T-cell (primary cell): ENCODE data around the gene GLG1. TPM values are rescaled to one million over a fixed set of nuclear protein-coding genes. Genes with fewer than 3 reads are reported as not detected.
A peak's percentile ranks its signal among the peaks of the same experiment; 100 is the strongest.
"Not testable (repeated sequence)": the region's sequence is repeated elsewhere in the genome, so short reads cannot be mapped to it uniquely, and the experiment has no call there.

Experiments used
- ATAC-seq, 4 experiments: fragments of 200-7000 bp in 3 of 4; fragments of 150-1000 bp in 1 of 4; cut with Tn5 transposase; replicated peaks in 1 of 4; 1 replicate in 3 of 4; 2 replicates in 1 of 4; pipeline ENCODE4 v1.10.0; 2021; ENCODE audit warnings: moderate library complexity in 3 of 4, mild to moderate bottlenecking in 2 of 4, moderate number of reproducible peaks in 1 of 4
- CTCF ChIA-PET, 2 donors: fragments of 300-600 bp; sonication (Branson Sonifier 250); formaldehyde crosslinking; loops; one replicate each; lab custom pipeline; 2022; ENCODE audit warnings: antibody characterized with exemption in 2 of 2; lab: Charles Lee
- POLR2A ChIA-PET, 2 donors: fragments of 300-600 bp; sonication (Branson Sonifier 250); formaldehyde crosslinking; loops; one replicate each; lab custom pipeline; 2022; ENCODE audit warnings: antibody characterized with exemption in 2 of 2; lab: Charles Lee
- DNase-seq, 35 experiments: peaks; one replicate each; pipeline versions ENCODE4 v3.0.0 to v3.0.0-alpha.2; 2013 to 2023
- H3K27ac ChIP-seq: one replicate; pipeline ENCODE4 v1.5.1; 2013; ENCODE audit warnings: low read length
- H3K27me3 ChIP-seq, 2 experiments: replicated peaks in 1 of 2; 1 replicate in 1 of 2; 2 replicates in 1 of 2; pipeline versions ENCODE4 v1.6.1 to v1.7.0; 2013; ENCODE audit warnings: low read length in 1 of 2, mixed read lengths in 1 of 2; ENCODE audit not compliant: control insufficient read depth in 2 of 2, insufficient read depth in 2 of 2; ENCODE audit errors: extremely low read depth in 1 of 2
- H3K36me3 ChIP-seq, 2 donors: 1 replicate in 1 of 2; 2 replicates in 1 of 2; pipeline versions ENCODE4 v1.6.1 to v1.7.0; 2013; ENCODE audit warnings: low read length in 1 of 2; ENCODE audit not compliant: control insufficient read depth in 2 of 2, insufficient read depth in 1 of 2; ENCODE audit errors: extremely low read depth in 1 of 2
- H3K4me1 ChIP-seq, 2 experiments: 1 replicate in 1 of 2; 2 replicates in 1 of 2; pipeline versions ENCODE4 v1.6.1 to v1.7.0; 2013; ENCODE audit warnings: low read length in 2 of 2, mixed read lengths in 1 of 2; ENCODE audit not compliant: insufficient read depth in 2 of 2, control insufficient read depth in 1 of 2; ENCODE audit errors: extremely low read depth in 1 of 2
- H3K4me3 ChIP-seq, 2 donors: 1 replicate in 1 of 2; 2 replicates in 1 of 2; pipeline versions ENCODE4 v1.5.1 to v1.7.0; 2013; ENCODE audit warnings: mild to moderate bottlenecking in 2 of 2, low read length in 1 of 2, moderate library complexity in 1 of 2; ENCODE audit not compliant: control insufficient read depth in 1 of 2; ENCODE audit errors: extremely low read depth in 1 of 2
- H3K9me3 ChIP-seq: 2 replicates; pipeline ENCODE4 v1.7.0; 2013
- H3K27ac Mint-ChIP-seq, 2 donors: one replicate each; pipeline ENCODE4 v1.8.0; 2020 to 2021; ENCODE audit warnings: mild to moderate bottlenecking in 2 of 2, mixed read lengths in 2 of 2
- H3K27me3 Mint-ChIP-seq, 2 donors: one replicate each; pipeline ENCODE4 v1.8.0; 2021 to 2022; ENCODE audit warnings: mixed read lengths in 2 of 2
- H3K36me3 Mint-ChIP-seq: one replicate; pipeline ENCODE4 v1.8.0; 2021; ENCODE audit warnings: mixed read lengths
- H3K4me1 Mint-ChIP-seq, 3 donors: one replicate each; pipeline ENCODE4 v1.8.0; 2020 to 2022; ENCODE audit warnings: mixed read lengths in 3 of 3, mild to moderate bottlenecking in 1 of 3
- H3K4me3 Mint-ChIP-seq, 3 donors: one replicate each; pipeline ENCODE4 v1.8.0; 2020 to 2022; ENCODE audit warnings: mild to moderate bottlenecking in 3 of 3, mixed read lengths in 3 of 3, moderate library complexity in 3 of 3
- H3K9me3 Mint-ChIP-seq, 3 donors: one replicate each; pipeline ENCODE4 v1.8.0; 2020 to 2022; ENCODE audit warnings: mixed read lengths in 3 of 3
- WGBS: methylation state at CpG from one replicate; pipeline ENCODE4 v1.1.5; 2013; ENCODE audit warnings: missing lambda C conversion rate; ENCODE audit not compliant: insufficient coverage; 5-methylcytosine and 5-hydroxymethylcytosine counted together
- total RNA-seq, 35 experiments: library from RNA in 6 of 35; stranded (reverse) in 6 of 35; fragments of 120-200 nt in 1 of 35; gene quantifications; one replicate each; pipeline versions ENCODE4 v1.2.1 to v1.2.4 and lab custom pipeline; 2013 to 2026

Gene GLG1
- total RNA-seq, 5 donors from 2014 or later (not counting 1 experiment from before 2014, with no cell fraction given), result 159 to 216 (median 167) TPM

- H3K4me1 ChIP-seq, CTCF ChIA-PET, H3K4me3 ChIP-seq, H3K9me3 Mint-ChIP-seq, H3K27ac ChIP-seq, DNase-seq, H3K36me3 ChIP-seq, POLR2A ChIA-PET, H3K4me1 Mint-ChIP-seq, H3K27me3 Mint-ChIP-seq, H3K27ac Mint-ChIP-seq, H3K9me3 ChIP-seq, H3K4me3 Mint-ChIP-seq, ATAC-seq, H3K36me3 Mint-ChIP-seq, H3K27me3 ChIP-seq: not testable (repeated sequence)
- WGBS, result no CpG with 5 or more reads among the region's 23 CpGs
Observed at GRCh38 chr16:74407362-74407705, 199.6 kb downstream of the GLG1 start.

- H3K27me3 ChIP-seq, H3K36me3 Mint-ChIP-seq, H3K4me3 ChIP-seq, H3K4me1 Mint-ChIP-seq, H3K4me1 ChIP-seq, CTCF ChIA-PET, H3K4me3 Mint-ChIP-seq, H3K9me3 Mint-ChIP-seq, DNase-seq, H3K27ac ChIP-seq, H3K27ac Mint-ChIP-seq, H3K27me3 Mint-ChIP-seq, H3K36me3 ChIP-seq, POLR2A ChIA-PET, H3K9me3 ChIP-seq: not testable (repeated sequence)
- peak in 2 of 4 experiments; percentile 12 to 30 for ATAC-seq
- WGBS, result no CpG with 5 or more reads among the region's 71 CpGs
Observed at GRCh38 chr16:74406600-74407361, 200.1 kb downstream of the GLG1 start.

GRCh38 chr16:74404148-74404933, 202.6 kb downstream of the GLG1 start:
- H3K4me1 ChIP-seq, H3K36me3 ChIP-seq, H3K27me3 Mint-ChIP-seq, POLR2A ChIA-PET, ATAC-seq, H3K4me1 Mint-ChIP-seq, CTCF ChIA-PET, DNase-seq, H3K9me3 ChIP-seq, H3K9me3 Mint-ChIP-seq, H3K27me3 ChIP-seq, H3K4me3 Mint-ChIP-seq, H3K4me3 ChIP-seq, H3K36me3 Mint-ChIP-seq, H3K27ac Mint-ChIP-seq, H3K27ac ChIP-seq: not testable (repeated sequence)
- no CpG with 5 or more reads among the region's 14 CpGs for WGBS

- ATAC-seq, result not testable (repeated sequence)
Observed at GRCh38 chr16:74400238-74400637, 206.7 kb downstream of the GLG1 start.

GRCh38 chr16:74398212-74398895, 208.6 kb downstream of the GLG1 start:
- H3K36me3 Mint-ChIP-seq, H3K4me3 ChIP-seq, CTCF ChIA-PET, H3K4me1 ChIP-seq, H3K4me1 Mint-ChIP-seq, H3K4me3 Mint-ChIP-seq, H3K27ac ChIP-seq, DNase-seq, H3K27me3 Mint-ChIP-seq, H3K27ac Mint-ChIP-seq, H3K36me3 ChIP-seq, H3K9me3 ChIP-seq, H3K9me3 Mint-ChIP-seq, POLR2A ChIA-PET, H3K27me3 ChIP-seq: not testable (repeated sequence)
- peak in 1 of 4 experiments; percentile 26 for ATAC-seq
- 46% methylated on average over 2 of the region's 15 CpGs for WGBS

More at GRCh38 chr16:74400238-74400637, 206.7 kb downstream of the GLG1 start:
- CTCF ChIA-PET, DNase-seq, H3K4me3 Mint-ChIP-seq, H3K4me1 ChIP-seq, POLR2A ChIA-PET, H3K4me1 Mint-ChIP-seq, H3K27ac Mint-ChIP-seq, H3K27me3 Mint-ChIP-seq, H3K4me3 ChIP-seq, H3K36me3 Mint-ChIP-seq, H3K9me3 ChIP-seq, H3K36me3 ChIP-seq, H3K9me3 Mint-ChIP-seq, H3K27ac ChIP-seq, H3K27me3 ChIP-seq: not testable (repeated sequence)
- 89% methylated on average over 3 of the region's 4 CpGs for WGBS
